HG03060 (cell line): ENCODE results near the gene APOBEC4.

Source experiments
- ATAC-seq: cut with Tn5 transposase; IDR thresholded peaks from one replicate; pipeline ENCODE4 v1.9.1; 2021; ENCODE audit warnings: low read depth, moderate number of reproducible peaks; ENCODE audit not compliant: unreplicated experiment

APOBEC4 gene

GRCh38 chr1:183675381-183675780 is 22.3 kb upstream of the APOBEC4 start:
- ATAC-seq, result no peak

GRCh38 chr1:183674886-183675285 is 21.8 kb upstream of the APOBEC4 start:
- ATAC-seq, result no peak

GRCh38 chr1:183674339-183674738 is 21.2 kb upstream of the APOBEC4 start:
- ATAC-seq, result no peak

- no peak for ATAC-seq
Measured at GRCh38 chr1:183673605-183674323, 20.6 kb upstream of the APOBEC4 start.

- ATAC-seq, result no peak
Measured at GRCh38 chr1:183670169-183670568, 17.1 kb upstream of the APOBEC4 start.

GRCh38 chr1:183656355-183656754 is 3.2 kb upstream of the APOBEC4 start:
- no peak for ATAC-seq

GRCh38 chr1:183655562-183656075 is 2.5 kb upstream of the APOBEC4 start:
- ATAC-seq, result peak; percentile 75

- ATAC-seq, result no peak
Measured at GRCh38 chr1:183654706-183655105, 1.6 kb upstream of the APOBEC4 start.

- ATAC-seq, result no peak
Measured at GRCh38 chr1:183653876-183654451, 848 bp upstream of the APOBEC4 start.

- no peak for ATAC-seq
Measured at GRCh38 chr1:183653462-183653794, 312 bp upstream of the APOBEC4 start.

- ATAC-seq, result no peak
Measured at GRCh38 chr1:183652107-183652506, 1.0 kb downstream of the APOBEC4 start.

- ATAC-seq, result no peak
Measured at GRCh38 chr1:183651612-183652011, 1.5 kb downstream of the APOBEC4 start.

- ATAC-seq, result no peak
Measured at GRCh38 chr1:183648042-183648441, 5.1 kb downstream of the APOBEC4 start.

- ATAC-seq, result no peak
Measured at GRCh38 chr1:183646776-183647175, 6.3 kb downstream of the APOBEC4 start.

GRCh38 chr1:183645531-183645930 is 7.6 kb downstream of the APOBEC4 start:
- no peak for ATAC-seq

GRCh38 chr1:183642166-183642565 is 10.9 kb downstream of the APOBEC4 start:
- ATAC-seq, result no peak

GRCh38 chr1:183640193-183640592 is 12.9 kb downstream of the APOBEC4 start:
- ATAC-seq, result no peak

- ATAC-seq, result no peak
Measured at GRCh38 chr1:183638649-183639387, 14.3 kb downstream of the APOBEC4 start.

GRCh38 chr1:183636783-183637182 is 16.3 kb downstream of the APOBEC4 start:
- no peak for ATAC-seq

- ATAC-seq, result no peak
Measured at GRCh38 chr1:183636334-183636682, 16.8 kb downstream of the APOBEC4 start.

- peak; percentile 40 for ATAC-seq
Measured at GRCh38 chr1:183635606-183636333, 17.3 kb downstream of the APOBEC4 start, which contains the start of gene ARPC5. ARPC5 (minus strand) TSS chr1:183635783; CDS start chr1:183635659, 124 bp downstream.
